ENCODE measurements around the gene LMTK3. TPM values are rescaled to one million over a fixed set of nuclear protein-coding genes. Genes with fewer than 3 reads are reported as not detected.

LMTK3 gene
- total and polyA plus RNA-seq, 2 experiments from 2014 or later, result 1.1 to 7.4 TPM

DNA sequence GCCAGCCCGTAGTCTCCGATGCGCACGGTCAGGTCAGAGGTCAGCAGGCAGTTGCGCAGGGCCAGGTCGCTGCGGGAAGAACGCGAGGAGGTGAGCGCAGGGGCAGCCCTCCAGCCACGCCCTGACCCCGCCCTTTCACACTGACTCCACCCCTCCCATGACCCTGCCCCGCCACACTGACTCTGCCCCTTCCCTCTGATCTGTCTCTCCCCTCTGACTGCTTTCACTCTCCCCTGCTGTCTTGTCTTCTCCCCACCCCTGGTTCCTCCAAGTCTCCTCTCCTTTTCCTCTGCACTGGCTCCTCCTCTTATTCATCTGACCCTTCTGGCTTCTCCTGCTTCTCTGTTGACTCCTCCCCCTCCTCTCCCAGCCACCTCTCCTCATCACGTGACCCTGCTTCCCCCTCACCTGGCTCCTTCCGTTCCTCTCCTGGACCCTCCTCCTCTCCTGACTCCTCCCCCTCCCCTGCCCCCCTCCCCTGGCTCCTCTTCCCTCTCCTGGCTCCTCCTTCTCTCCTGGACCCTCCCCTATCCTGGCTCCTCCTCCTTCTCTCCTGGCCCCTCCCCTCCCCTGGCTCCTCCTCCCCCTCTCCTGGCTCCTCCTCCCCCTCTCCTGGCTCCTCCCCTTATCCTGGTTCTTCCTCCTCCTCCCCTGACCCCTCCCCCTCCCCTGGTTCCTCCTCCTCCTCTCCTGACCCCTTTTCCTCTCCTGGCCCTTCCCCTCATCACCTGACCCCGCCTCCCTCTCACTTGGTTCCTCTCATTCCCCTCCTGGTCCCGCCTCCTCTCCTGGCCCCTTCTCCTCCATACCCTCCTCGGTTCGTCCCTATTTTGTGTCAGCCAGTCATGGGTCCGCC, 9.9 kb downstream of the LMTK3 start:
- Histone ChIP-seq H3K27ac (no peak overlapping the region), H3K9me3 (ENCODE audit: low read depth) (no peaks in the 10 kb centered on the region), H3K27me3 (no peaks in the 10 kb centered on the region), H3K4me1 (ENCODE audit: low read depth) (no peaks in the 10 kb centered on the region), H3K36me3 (no peaks in the 10 kb centered on the region), H3K4me3 (peak overlapping the region; percentile 23)
- peak in 1 of 2 donors; percentile 94 for DNase-seq (ENCODE audit: low read depth in 1 of 2, low spot score in 1 of 2)
- TF ChIP-seq, protein P1, sequence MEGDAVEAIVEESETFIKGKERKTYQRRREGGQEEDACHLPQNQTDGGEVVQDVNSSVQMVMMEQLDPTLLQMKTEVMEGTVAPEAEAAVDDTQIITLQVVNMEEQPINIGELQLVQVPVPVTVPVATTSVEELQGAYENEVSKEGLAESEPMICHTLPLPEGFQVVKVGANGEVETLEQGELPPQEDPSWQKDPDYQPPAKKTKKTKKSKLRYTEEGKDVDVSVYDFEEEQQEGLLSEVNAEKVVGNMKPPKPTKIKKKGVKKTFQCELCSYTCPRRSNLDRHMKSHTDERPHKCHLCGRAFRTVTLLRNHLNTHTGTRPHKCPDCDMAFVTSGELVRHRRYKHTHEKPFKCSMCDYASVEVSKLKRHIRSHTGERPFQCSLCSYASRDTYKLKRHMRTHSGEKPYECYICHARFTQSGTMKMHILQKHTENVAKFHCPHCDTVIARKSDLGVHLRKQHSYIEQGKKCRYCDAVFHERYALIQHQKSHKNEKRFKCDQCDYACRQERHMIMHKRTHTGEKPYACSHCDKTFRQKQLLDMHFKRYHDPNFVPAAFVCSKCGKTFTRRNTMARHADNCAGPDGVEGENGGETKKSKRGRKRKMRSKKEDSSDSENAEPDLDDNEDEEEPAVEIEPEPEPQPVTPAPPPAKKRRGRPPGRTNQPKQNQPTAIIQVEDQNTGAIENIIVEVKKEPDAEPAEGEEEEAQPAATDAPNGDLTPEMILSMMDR (IDR thresholded peaks at IDR 0.05; ENCODE audit: low read depth, low read length), result no peak

DNA sequence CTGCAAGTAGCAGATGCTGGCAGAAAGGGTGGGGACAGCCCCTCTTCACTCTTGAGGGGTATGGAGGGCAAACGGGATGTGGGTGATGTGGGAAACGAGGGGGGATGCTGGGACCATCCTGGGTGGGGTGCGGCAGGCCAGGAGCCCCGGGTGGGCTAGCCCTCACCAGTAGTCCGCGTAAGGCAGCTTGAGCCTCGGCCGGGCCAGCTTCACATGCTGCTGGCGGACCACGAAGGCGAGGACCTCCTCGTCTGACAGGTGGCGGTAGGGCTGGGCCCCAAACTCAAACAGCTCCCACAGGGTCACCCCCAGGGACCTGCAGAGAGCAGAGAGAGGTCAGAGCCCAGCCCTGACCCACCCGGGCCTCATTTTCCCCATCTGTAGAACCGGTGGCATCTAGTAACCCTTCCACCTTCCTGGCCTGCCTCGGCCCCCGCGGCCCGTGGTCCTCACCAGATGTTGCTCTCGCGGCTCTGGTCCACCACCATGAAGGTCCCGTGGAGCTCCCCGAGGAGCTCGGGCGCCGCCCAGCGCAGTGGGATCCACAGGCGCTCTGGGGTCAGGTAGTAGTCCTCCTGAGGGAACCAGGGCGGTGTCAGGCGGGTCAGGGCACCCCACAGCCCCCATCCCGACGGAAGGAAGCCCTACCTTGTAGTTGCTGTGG, 10.7 kb downstream of the LMTK3 start:
- Histone ChIP-seq H3K9me3 (ENCODE audit: low read depth) (no peaks in the 10 kb centered on the region), H3K36me3 (no peaks in the 10 kb centered on the region), H3K4me3 (peak overlapping the region; percentile 23), H3K4me1 (ENCODE audit: low read depth) (no peaks in the 10 kb centered on the region), H3K27ac (no peak overlapping the region), H3K27me3 (no peaks in the 10 kb centered on the region)
- TF ChIP-seq, protein P1 (IDR thresholded peaks at IDR 0.05; ENCODE audit: low read depth, low read length), result no peak
- DNase-seq (ENCODE audit: low read depth in 1 of 2, low spot score in 1 of 2), result no peak

DNA sequence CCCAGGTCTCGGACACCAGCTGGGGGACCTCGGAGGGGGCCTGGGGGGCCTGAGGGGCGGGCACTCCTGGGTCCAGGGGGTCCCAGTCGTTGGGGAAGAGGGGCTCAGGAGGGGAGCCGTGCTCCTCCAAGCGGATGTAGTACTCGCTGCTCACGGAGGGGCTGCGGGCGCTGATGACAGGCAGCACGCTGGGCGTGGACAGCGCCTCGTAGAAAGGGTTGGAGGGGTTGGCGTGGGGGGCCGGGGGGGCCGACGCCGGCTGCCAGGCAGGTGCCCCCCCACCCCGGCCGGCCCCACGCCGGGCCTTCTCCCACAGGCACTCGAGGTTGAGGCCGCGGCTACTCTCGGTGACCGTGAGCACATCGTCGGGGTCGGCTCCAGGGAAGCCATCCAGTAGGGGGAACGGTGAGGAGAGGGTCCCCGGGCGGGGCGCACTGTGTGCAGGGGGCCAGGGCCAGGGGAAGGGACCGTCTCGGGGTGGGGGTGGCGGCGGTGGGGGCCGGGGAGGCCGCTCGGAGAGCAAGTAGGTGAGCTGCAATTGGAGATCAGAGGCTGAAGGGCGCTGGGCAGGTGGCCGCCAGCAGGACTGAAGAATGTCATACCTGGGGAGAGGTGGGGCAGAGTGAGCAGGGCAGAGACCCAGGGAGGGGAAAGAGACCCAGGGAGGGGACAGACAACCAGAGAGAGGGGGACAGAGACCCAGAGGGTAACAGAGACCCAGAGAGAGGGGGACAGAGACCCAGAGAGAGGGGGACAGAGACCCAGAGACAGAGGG, 12.1 kb downstream of the LMTK3 start:
- no peaks in the 10 kb centered on the region for H3K36me3 ChIP-seq
- H3K27ac ChIP-seq, result no peak overlapping the region
- no peak for DNase-seq (ENCODE audit: low read depth in 1 of 2, low spot score in 1 of 2)
- no peaks in the 10 kb centered on the region for H3K9me3 ChIP-seq (ENCODE audit: low read depth)
- no peak overlapping the region for H3K4me3 ChIP-seq
- H3K27me3 ChIP-seq, result no peaks in the 10 kb centered on the region
- H3K4me1 ChIP-seq (ENCODE audit: low read depth), result no peaks in the 10 kb centered on the region
- TF ChIP-seq, protein P1 (IDR thresholded peaks at IDR 0.05; ENCODE audit: low read depth, low read length), result no peak

DNA sequence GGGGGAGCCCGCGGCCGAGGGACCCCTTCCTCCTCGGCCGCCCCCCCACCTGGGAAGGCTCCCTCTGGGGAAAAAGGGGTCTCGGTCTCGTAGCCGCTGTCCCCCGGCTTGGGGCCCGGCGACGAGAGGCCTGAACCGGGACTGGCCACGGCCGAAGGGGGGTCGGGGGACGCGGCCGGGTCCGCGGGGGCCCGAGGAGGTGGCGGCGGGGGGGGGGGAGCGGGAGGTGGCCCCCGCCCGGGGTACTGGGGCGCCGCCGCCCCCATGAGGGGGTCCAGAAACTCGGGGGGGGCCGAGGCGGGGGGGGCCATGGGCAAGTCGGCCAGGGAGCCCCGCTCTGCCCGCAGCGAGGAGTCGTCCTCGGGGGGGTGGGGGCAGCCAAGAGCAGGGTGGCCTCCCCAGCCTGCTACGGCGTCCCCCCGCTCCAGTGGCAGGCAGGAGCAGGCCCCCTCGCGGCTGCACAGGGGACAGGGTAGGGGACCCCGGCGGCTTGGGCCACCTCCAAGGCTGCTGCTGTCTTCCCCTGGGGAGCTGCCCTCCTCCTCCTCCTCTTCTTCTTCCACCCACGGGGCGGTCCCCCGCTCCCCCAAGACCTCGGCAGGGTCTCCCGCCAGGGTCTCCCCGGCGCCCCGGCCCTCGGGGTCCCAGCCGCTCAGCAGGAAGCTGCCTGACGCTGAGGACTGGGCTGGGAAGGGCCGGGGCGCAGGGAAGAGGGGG, 12.9 kb downstream of the LMTK3 start:
- Histone ChIP-seq H3K9me3 (ENCODE audit: low read depth) (no peaks in the 10 kb centered on the region), H3K4me1 (ENCODE audit: low read depth) (no peaks in the 10 kb centered on the region), H3K27ac (no peak overlapping the region), H3K27me3 (no peaks in the 10 kb centered on the region), H3K36me3 (no peaks in the 10 kb centered on the region), H3K4me3 (no peak overlapping the region)
- TF ChIP-seq, protein P1 (IDR thresholded peaks at IDR 0.05; ENCODE audit: low read depth, low read length), result no peak
- DNase-seq (ENCODE audit: low read depth in 1 of 2, low spot score in 1 of 2), result no peak

Measured in cardiac muscle cell (in vitro differentiated cells and primary cell).